ENCODE results near the gene SLC6A13. TPM values are rescaled to one million over a fixed set of nuclear protein-coding genes. Genes with fewer than 3 reads are reported as not detected.

Gene SLC6A13
- total and polyA plus RNA-seq, 10 of the 15 experiments (the other 5 are each of a cell fraction or from before 2014, with no cell fraction given) = 0.18 to 1.2 (median 0.20) TPM; not detected in 3

DNA sequence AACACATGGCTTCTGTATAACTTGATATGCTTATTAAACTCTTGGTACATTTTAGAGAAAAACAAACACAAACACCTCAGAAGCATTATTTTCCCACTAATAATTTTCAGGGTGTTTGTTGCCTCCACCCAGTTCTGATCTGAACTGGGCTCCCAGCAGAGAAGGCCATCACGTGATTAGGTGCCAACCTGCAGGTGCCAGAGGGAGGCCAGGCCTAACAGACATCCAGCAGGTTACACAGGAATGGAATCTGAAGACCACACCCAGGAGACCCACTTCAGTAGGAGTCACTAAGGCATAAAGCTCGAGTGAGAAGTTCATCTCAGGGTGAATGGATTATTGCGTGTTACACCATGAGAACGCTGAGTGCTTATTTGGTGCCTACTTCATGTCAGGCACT is 57.6 kb downstream of the SLC6A13 start:
- H3K27ac ChIP-seq (ENCODE audit: control insufficient read depth, insufficient read depth) = no peak overlapping the region
- DNase-seq (ENCODE audit: low read depth, low spot score) = no peak
- H3K4me1 ChIP-seq (ENCODE audit: control insufficient read depth, insufficient read depth, low read length) = no peaks in the 10 kb centered on the region
- H3K9me3 ChIP-seq (replicated peaks; ENCODE audit: control insufficient read depth, insufficient read depth, low read length) = no peaks in the 10 kb centered on the region
- in situ Hi-C loops (cut with MboI) (no loop called here), intact Hi-C loops (cut with micrococcal nuclease; ENCODE audit: unreplicated experiment) (no loop called here)
- ChIA-PET SMC1A (ENCODE audit: uncharacterized antibody, unreplicated experiment) (no interaction called here), CTCF (no interaction called here), RAD21 (ENCODE audit: unreplicated experiment) (no interaction called here), POLR2A (no interaction called here)
- no peaks in the 10 kb centered on the region for H3K36me3 ChIP-seq (ENCODE audit: control insufficient read depth in 2 of 2, insufficient read depth in 2 of 2, low read length in 1 of 2)
- FAIRE-seq = no peak
- TF ChIP-seq, protein P1, sequence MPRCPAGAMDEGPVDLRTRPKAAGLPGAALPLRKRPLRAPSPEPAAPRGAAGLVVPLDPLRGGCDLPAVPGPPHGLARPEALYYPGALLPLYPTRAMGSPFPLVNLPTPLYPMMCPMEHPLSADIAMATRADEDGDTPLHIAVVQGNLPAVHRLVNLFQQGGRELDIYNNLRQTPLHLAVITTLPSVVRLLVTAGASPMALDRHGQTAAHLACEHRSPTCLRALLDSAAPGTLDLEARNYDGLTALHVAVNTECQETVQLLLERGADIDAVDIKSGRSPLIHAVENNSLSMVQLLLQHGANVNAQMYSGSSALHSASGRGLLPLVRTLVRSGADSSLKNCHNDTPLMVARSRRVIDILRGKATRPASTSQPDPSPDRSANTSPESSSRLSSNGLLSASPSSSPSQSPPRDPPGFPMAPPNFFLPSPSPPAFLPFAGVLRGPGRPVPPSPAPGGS (IDR thresholded peaks at IDR 0.05; ENCODE audit: borderline replicate concordance, insufficient read depth, low read depth, low read length, poor library complexity, severe bottlenecking) = no peak
- TF ChIP-seq ZBED1 (IDR thresholded peaks at IDR 0.05; ENCODE audit: borderline replicate concordance) (no peak), TARDBP (IDR thresholded peaks at IDR 0.05; ENCODE audit: borderline replicate concordance) (no peak), HDAC6 (IDR thresholded peaks at IDR 0.05; ENCODE audit: unreplicated experiment) (no peak), SIX5 (IDR thresholded peaks at IDR 0.05; ENCODE audit: low read depth, low read length, severe bottlenecking) (no peak), STAT1 (conservative IDR thresholded peaks at IDR 0.05) (no peak), SMAD5 (IDR thresholded peaks at IDR 0.05; ENCODE audit: low read depth) (no peak), CHD2 (IDR thresholded peaks at IDR 0.05; ENCODE audit: borderline replicate concordance, low read depth, low read length) (no peak), PML (IDR thresholded peaks at IDR 0.05; ENCODE audit: low read length) (no peak), EZH2 (IDR thresholded peaks at IDR 0.05; ENCODE audit: borderline replicate concordance, control insufficient read depth, low read depth, low read length) (no peak), BRCA1 (IDR thresholded peaks at IDR 0.05; ENCODE audit: low read depth, low read length) (no peak), EGR1 (IDR thresholded peaks at IDR 0.05; ENCODE audit: borderline replicate concordance in 1 of 2, low read depth in 2 of 2, low read length in 2 of 2) (no peak), NFYA (IDR thresholded peaks at IDR 0.05; ENCODE audit: borderline replicate concordance, low read depth, low read length) (no peak)
- TF ChIP-seq, protein P2, sequence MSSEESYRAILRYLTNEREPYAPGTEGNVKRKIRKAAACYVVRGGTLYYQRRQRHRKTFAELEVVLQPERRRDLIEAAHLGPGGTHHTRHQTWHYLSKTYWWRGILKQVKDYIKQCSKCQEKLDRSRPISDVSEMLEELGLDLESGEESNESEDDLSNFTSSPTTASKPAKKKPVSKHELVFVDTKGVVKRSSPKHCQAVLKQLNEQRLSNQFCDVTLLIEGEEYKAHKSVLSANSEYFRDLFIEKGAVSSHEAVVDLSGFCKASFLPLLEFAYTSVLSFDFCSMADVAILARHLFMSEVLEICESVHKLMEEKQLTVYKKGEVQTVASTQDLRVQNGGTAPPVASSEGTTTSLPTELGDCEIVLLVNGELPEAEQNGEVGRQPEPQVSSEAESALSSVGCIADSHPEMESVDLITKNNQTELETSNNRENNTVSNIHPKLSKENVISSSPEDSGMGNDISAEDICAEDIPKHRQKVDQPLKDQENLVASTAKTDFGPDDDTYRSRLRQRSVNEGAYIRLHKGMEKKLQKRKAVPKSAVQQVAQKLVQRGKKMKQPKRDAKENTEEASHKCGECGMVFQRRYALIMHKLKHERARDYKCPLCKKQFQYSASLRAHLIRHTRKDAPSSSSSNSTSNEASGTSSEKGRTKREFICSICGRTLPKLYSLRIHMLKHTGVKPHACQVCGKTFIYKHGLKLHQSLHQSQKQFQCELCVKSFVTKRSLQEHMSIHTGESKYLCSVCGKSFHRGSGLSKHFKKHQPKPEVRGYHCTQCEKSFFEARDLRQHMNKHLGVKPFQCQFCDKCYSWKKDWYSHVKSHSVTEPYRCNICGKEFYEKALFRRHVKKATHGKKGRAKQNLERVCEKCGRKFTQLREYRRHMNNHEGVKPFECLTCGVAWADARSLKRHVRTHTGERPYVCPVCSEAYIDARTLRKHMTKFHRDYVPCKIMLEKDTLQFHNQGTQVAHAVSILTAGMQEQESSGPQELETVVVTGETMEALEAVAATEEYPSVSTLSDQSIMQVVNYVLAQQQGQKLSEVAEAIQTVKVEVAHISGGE (CRISPR knock-in tag; IDR thresholded peaks at IDR 0.05) = no peak
- no peak overlapping the region for H3K9ac ChIP-seq (ENCODE audit: control insufficient read depth, insufficient read depth, low read length)
- no TSS peak for BruUV-seq (replicated peaks)
- H3K4me3 ChIP-seq = no peak overlapping the region
- no peak overlapping the region for H2AFZ ChIP-seq (ENCODE audit: control insufficient read depth, low read depth, low read length)
- ATAC-seq = no peak
- no peaks in the 10 kb centered on the region for H4K20me1 ChIP-seq (ENCODE audit: control insufficient read depth, insufficient read depth)
- H3K79me2 ChIP-seq (ENCODE audit: control insufficient read depth, insufficient read depth, low read length) = no peaks in the 10 kb centered on the region
- WGBS (ENCODE audit: insufficient coverage, insufficient replicate concordance, low lambda C conversion rate, missing lambda C conversion rate) = 49% methylated on average over 4 of the region's 4 CpGs
- peaks cover 0 to 9% of the 10 kb centered on the region in 2 experiments; a peak in 2 of 4 replicates for H3K27me3 ChIP-seq (replicated peaks in 1 of 2; ENCODE audit: control insufficient read depth in 2 of 2, insufficient read depth in 2 of 2, low read length in 1 of 2)
- no peak overlapping the region for H3K4me2 ChIP-seq (ENCODE audit: control insufficient read depth, insufficient read depth)
